T follicular helper cell (primary cell): Measurements from ENCODE around the gene BMX.

Experiments
- DNase-seq: peaks from one replicate; pipeline ENCODE4 v3.0.0-alpha.2; 2020; ENCODE audit warnings: low read depth

BMX gene

GRCh38 chrX:15507005-15507404 is 6.4 kb downstream of the BMX start:
- no peak for DNase-seq

GRCh38 chrX:15509845-15510244 is 9.2 kb downstream of the BMX start:
- DNase-seq: no peak

GRCh38 chrX:15511563-15511962 is 11.0 kb downstream of the BMX start:
- no peak for DNase-seq

- no peak for DNase-seq
Measured at GRCh38 chrX:15512401-15512965, 11.9 kb downstream of the BMX start.

- no peak for DNase-seq
Measured at GRCh38 chrX:15514279-15514678, 13.7 kb downstream of the BMX start.

- DNase-seq: no peak
Measured at GRCh38 chrX:15515931-15516330, 15.3 kb downstream of the BMX start.

- DNase-seq: no peak
Measured at GRCh38 chrX:15522464-15522863, 21.9 kb downstream of the BMX start.

GRCh38 chrX:15523088-15523487 is 22.5 kb downstream of the BMX start:
- no peak for DNase-seq

GRCh38 chrX:15524417-15524816 is 23.8 kb downstream of the BMX start:
- DNase-seq: no peak

- DNase-seq: no peak
Measured at GRCh38 chrX:15525664-15526416, 25.2 kb downstream of the BMX start.

GRCh38 chrX:15529165-15529564 is 28.6 kb downstream of the BMX start:
- no peak for DNase-seq

GRCh38 chrX:15530318-15530717 is 29.7 kb downstream of the BMX start:
- DNase-seq: no peak

GRCh38 chrX:15546745-15547144 is 46.1 kb downstream of the BMX start:
- no peak for DNase-seq

GRCh38 chrX:15547356-15547755 is 46.7 kb downstream of the BMX start:
- DNase-seq: no peak

GRCh38 chrX:15549189-15550012 is 48.8 kb downstream of the BMX start:
- DNase-seq: no peak

- no peak for DNase-seq
Measured at GRCh38 chrX:15559227-15559626, 58.6 kb downstream of the BMX start.

GRCh38 chrX:15560924-15561323 is 60.3 kb downstream of the BMX start:
- no peak for DNase-seq

GRCh38 chrX:15563056-15563455 is 62.4 kb downstream of the BMX start:
- no peak for DNase-seq

- no peak for DNase-seq
Measured at GRCh38 chrX:15564981-15565579, 64.5 kb downstream of the BMX start.

GRCh38 chrX:15566244-15566643 is 65.6 kb downstream of the BMX start:
- DNase-seq: no peak

- DNase-seq: no peak
Measured at GRCh38 chrX:15567267-15567666, 66.7 kb downstream of the BMX start.

GRCh38 chrX:15567886-15568616 is 67.4 kb downstream of the BMX start:
- DNase-seq: no peak
